Activated CD8-positive, alpha-beta memory T cell treated with anti-CD3 and anti-CD28 coated beads, Interleukin-2, amount 10 ng/mL, durations not matched to agents 7 days and 5 days (primary cell): Measurements from ENCODE around the gene TRAPPC3L. TPM values are rescaled to one million over a fixed set of nuclear protein-coding genes. Genes with fewer than 3 reads are reported as not detected.

Experiments
- ATAC-seq: fragments of 150-1000 bp; cut with Tn5 transposase; one replicate; pipeline ENCODE4 v1.10.0; 2021; ENCODE audit warnings: moderate library complexity
- CTCF ChIA-PET: fragments of 350-600 bp; sonication (Branson Sonifier 250); formaldehyde crosslinking; loops from one replicate; lab custom pipeline; 2021; ENCODE audit warnings: antibody characterized with exemption; lab: Charles Lee
- DNase-seq: peaks from one replicate; pipeline ENCODE4 v3.0.0-alpha.2; 2020
- H3K27ac Mint-ChIP-seq: one replicate; pipeline ENCODE4 v1.8.0; 2021; ENCODE audit warnings: mild to moderate bottlenecking, mixed read lengths
- H3K27me3 Mint-ChIP-seq: one replicate; pipeline ENCODE4 v1.8.0; 2021; ENCODE audit warnings: mixed read lengths
- H3K36me3 Mint-ChIP-seq: one replicate; pipeline ENCODE4 v1.8.0; 2021; ENCODE audit warnings: mild to moderate bottlenecking, mixed read lengths
- H3K4me1 Mint-ChIP-seq: one replicate; pipeline ENCODE4 v1.8.0; 2021; ENCODE audit warnings: mixed read lengths
- H3K4me3 Mint-ChIP-seq: one replicate; pipeline ENCODE4 v1.8.0; 2021; ENCODE audit warnings: mild to moderate bottlenecking, moderate library complexity, mixed read lengths
- H3K9me3 Mint-ChIP-seq: one replicate; pipeline ENCODE4 v1.8.0; 2022; ENCODE audit warnings: low read depth, mixed read lengths
- total RNA-seq, 2 experiments: library from RNA; stranded (reverse); gene quantifications; one replicate each; pipeline ENCODE4 v1.2.3, GENCODE V29; 2021

TRAPPC3L gene
- total RNA-seq, 2 experiments from 2014 or later = not detected

DNA sequence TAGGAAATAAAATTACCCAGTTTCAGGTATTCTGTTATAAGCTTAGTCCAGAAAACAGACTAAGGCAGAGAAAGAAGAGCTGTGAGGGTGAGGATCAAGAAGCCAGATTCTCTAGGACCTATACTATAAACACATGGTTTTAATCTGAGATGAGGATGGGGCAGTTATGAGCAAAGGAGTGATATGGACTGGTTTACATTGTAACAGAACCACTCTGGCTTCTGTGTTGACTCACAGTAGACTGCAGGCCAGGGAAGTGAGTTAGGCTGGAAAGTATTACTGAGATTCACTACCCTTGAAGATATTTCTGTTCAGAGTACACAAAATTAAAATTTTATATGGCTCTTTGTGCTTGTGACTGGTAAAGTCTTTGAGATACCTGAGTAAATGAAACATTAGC, 22.6 kb upstream of the TRAPPC3L start:
- CTCF ChIA-PET = no interaction called here
- Mint-ChIP-seq H3K27ac (no peak overlapping the region), H3K9me3 (no peaks in the 10 kb centered on the region), H3K27me3 (peaks cover 16% of the 10 kb centered on the region), H3K36me3 (no peaks in the 10 kb centered on the region), H3K4me1 (peaks cover 26% of the 10 kb centered on the region), H3K4me3 (no peak overlapping the region)
- ATAC-seq (no peak), DNase-seq (no peak)

GRCh38 chr6:116564921-116565872, 19.7 kb upstream of the TRAPPC3L start:
- Mint-ChIP-seq H3K27me3 (peaks cover 20% of the 10 kb centered on the region), H3K27ac (no peak overlapping the region), H3K4me3 (no peak overlapping the region), H3K9me3 (no peaks in the 10 kb centered on the region), H3K36me3 (no peaks in the 10 kb centered on the region), H3K4me1 (peaks cover 14% of the 10 kb centered on the region)
- DNase-seq (no peak), ATAC-seq (peak; percentile 37)
- CTCF ChIA-PET = interaction anchor here (0.8 to 1.4 kb wide), 2 partner anchors 277 to 304 kb away, joined by 3 to 4 read pairs; no protein-coding TSS in a partner anchor

DNA sequence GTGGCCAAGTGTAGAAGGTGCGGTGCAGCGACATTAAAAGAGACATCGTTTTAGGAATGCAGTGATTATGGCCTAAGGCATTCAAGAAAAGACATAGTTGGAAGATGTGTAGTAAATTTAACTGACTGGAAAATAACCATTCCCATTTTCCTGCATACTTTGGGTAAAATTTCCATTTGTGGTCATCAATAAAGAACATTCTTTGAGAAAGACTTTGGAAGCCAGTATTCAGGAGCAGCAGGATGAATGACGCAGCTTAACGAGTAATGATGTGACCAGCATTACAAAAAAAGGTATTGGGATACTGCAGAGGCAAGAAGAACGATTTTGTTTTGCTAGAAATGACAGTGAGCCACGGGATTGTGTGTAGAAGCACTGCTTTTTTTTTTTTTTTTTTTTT, 18.8 kb upstream of the TRAPPC3L start:
- no peak overlapping the region for H3K27ac Mint-ChIP-seq
- peaks cover 20% of the 10 kb centered on the region for H3K27me3 Mint-ChIP-seq
- H3K4me1 Mint-ChIP-seq = peaks cover 9% of the 10 kb centered on the region
- CTCF ChIA-PET = interaction anchor here (0.5 to 1.4 kb wide), 2 partner anchors 276 to 286 kb away, joined by 3 to 4 read pairs; no protein-coding TSS in a partner anchor
- no peak for ATAC-seq
- no peaks in the 10 kb centered on the region for H3K9me3 Mint-ChIP-seq
- H3K4me3 Mint-ChIP-seq = no peak overlapping the region
- DNase-seq = no peak
- H3K36me3 Mint-ChIP-seq = no peaks in the 10 kb centered on the region

DNA sequence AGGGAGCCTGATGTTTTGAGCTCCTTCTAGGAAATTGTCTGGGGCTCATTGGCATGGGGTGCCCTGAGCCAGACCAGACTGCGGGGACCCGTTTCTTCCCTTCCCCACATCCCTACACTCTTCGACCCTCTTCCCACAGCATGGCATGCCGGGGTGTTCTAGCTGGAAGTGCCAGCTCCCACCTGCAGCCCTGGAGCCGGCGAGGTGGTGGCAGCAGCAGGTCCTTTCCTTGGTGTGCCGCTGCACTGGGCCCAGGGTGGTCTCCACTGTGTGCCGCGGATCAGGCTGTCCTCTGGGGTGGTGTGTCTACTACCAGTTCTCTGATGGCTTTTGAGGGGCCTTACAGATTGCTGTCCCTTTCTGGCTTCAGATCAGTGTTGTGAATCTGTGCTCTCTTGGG, 18.3 kb upstream of the TRAPPC3L start:
- H3K4me3 Mint-ChIP-seq = no peak overlapping the region
- peaks cover 4% of the 10 kb centered on the region for H3K4me1 Mint-ChIP-seq
- no peaks in the 10 kb centered on the region for H3K36me3 Mint-ChIP-seq
- CTCF ChIA-PET = interaction anchor here (0.5 to 4.3 kb wide), 12 partner anchors 8 to 346 kb away, joined by 3 to 27 read pairs (median 4); partner anchors contain the start of genes RWDD1 and TSPYL1
- DNase-seq (no peak), ATAC-seq (no peak)
- H3K27ac Mint-ChIP-seq = no peak overlapping the region
- H3K27me3 Mint-ChIP-seq = peaks cover 20% of the 10 kb centered on the region
- H3K9me3 Mint-ChIP-seq = no peaks in the 10 kb centered on the region

GRCh38 chr6:116562614-116563013, 17.1 kb upstream of the TRAPPC3L start:
- H3K27ac Mint-ChIP-seq = no peak overlapping the region
- ATAC-seq (no peak), DNase-seq (no peak)
- peaks cover 20% of the 10 kb centered on the region for H3K27me3 Mint-ChIP-seq
- H3K9me3 Mint-ChIP-seq = no peaks in the 10 kb centered on the region
- no peaks in the 10 kb centered on the region for H3K36me3 Mint-ChIP-seq
- CTCF ChIA-PET = interaction anchor here (0.9 to 4.3 kb wide), 12 partner anchors 8 to 345 kb away, joined by 3 to 27 read pairs (median 4); partner anchors contain the start of genes RWDD1 and TSPYL1
- peaks cover 3% of the 10 kb centered on the region for H3K4me1 Mint-ChIP-seq
- H3K4me3 Mint-ChIP-seq = no peak overlapping the region

- CTCF ChIA-PET = interaction anchor here (0.9 to 4.3 kb wide), 6 partner anchors 9 to 344 kb away, joined by 3 to 27 read pairs (median 4); partner anchors contain the start of gene RWDD1
- Mint-ChIP-seq H3K9me3 (no peaks in the 10 kb centered on the region), H3K27ac (no peak overlapping the region), H3K27me3 (peaks cover 20% of the 10 kb centered on the region), H3K4me3 (no peak overlapping the region), H3K4me1 (peaks cover 3% of the 10 kb centered on the region), H3K36me3 (no peaks in the 10 kb centered on the region)
- DNase-seq = no peak
- no peak for ATAC-seq
These were observed 16.5 kb upstream of the TRAPPC3L start for GRCh38 chr6:116562019-116562403.

DNA sequence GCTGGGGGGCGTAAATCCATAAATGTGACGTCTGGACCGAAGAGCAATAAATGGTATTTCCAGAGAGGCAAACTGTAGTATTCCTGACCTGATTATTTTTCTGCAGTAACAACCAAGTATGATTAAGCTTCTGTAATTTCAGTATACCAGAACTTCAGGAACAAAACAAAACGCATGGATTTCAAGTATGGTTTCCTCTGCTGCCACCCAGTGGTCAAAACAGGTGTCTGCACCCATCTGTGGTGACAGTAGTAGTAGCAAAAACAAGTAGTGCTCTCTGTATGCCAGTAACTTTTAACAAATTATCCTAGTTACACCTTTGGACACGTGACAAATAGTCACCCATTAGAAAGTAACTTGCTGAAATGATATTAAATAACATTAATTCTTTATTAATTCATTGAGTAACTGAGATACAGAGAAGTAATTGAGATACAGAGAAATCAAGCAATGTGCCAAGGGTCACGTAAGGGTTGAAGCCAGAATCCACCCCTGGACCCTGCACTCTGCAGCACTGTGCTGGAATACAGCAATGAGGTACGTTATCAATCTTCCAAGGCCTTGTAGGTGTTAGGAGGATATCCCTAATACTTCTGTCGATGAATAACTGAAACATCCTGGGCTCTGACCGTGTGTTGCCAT, 16.0 kb upstream of the TRAPPC3L start:
- no peak overlapping the region for H3K4me3 Mint-ChIP-seq
- CTCF ChIA-PET = interaction anchor here (0.6 to 4.3 kb wide), 21 partner anchors 10 to 345 kb away, joined by 3 to 27 read pairs (median 5); partner anchors contain the start of genes RWDD1, TSPYL1 and TSPYL4
- peaks cover 20% of the 10 kb centered on the region for H3K27me3 Mint-ChIP-seq
- H3K36me3 Mint-ChIP-seq = no peaks in the 10 kb centered on the region
- no peak overlapping the region for H3K27ac Mint-ChIP-seq
- ATAC-seq (peak; percentile 72), DNase-seq (peak; percentile 78)
- H3K9me3 Mint-ChIP-seq = no peaks in the 10 kb centered on the region
- H3K4me1 Mint-ChIP-seq = peaks cover 3% of the 10 kb centered on the region

DNA sequence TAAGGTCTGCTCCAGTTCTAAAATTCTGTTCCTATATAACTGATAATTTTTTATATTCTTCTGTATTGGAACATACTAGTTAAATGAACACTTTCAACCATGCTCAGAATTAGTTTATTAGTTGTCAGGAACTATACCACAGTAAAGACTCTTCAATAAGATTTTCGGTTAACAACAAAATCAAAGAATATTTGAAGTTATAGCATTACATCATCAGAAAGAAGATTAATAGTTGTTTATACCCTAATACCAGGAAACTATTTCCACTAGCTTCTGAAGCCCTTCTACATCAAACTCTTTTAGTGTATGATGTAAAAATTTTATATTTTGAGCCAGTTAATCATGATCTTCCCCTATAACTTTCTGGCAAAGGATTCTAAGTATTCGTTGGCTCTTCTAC, 14.6 kb upstream of the TRAPPC3L start:
- ATAC-seq (no peak), DNase-seq (no peak)
- peaks cover 16% of the 10 kb centered on the region for H3K27me3 Mint-ChIP-seq
- H3K4me3 Mint-ChIP-seq = no peak overlapping the region
- H3K4me1 Mint-ChIP-seq = peaks cover 3% of the 10 kb centered on the region
- CTCF ChIA-PET = interaction anchor here (1.2 to 4.3 kb wide), 16 partner anchors 11 to 343 kb away, joined by 3 to 27 read pairs (median 6); partner anchors contain the start of genes RWDD1 and TSPYL1
- no peaks in the 10 kb centered on the region for H3K36me3 Mint-ChIP-seq
- H3K9me3 Mint-ChIP-seq = no peaks in the 10 kb centered on the region
- no peak overlapping the region for H3K27ac Mint-ChIP-seq

DNA sequence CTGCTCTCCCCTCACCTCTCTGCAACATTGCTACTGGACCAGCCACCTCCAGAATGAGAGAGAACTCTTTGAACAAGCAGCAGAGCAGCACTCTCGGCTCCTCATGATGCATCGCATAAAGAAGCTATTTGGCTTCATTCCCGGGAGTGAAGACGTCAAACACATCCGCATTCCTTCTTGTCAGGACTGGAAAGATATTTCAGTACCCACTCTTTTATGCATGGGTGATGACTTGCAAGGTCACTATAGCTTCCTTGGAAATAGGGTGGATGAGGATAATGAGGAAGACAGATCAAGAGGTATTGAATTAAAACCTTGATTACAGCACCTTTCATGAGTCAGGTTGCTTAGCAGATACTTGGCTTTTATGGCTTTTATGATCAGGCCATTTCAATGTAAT, 12.4 kb upstream of the TRAPPC3L start:
- Mint-ChIP-seq H3K9me3 (no peaks in the 10 kb centered on the region), H3K4me3 (no peak overlapping the region), H3K27ac (no peak overlapping the region), H3K36me3 (no peaks in the 10 kb centered on the region), H3K4me1 (peaks cover 1% of the 10 kb centered on the region), H3K27me3 (peaks cover 12% of the 10 kb centered on the region)
- DNase-seq (no peak), ATAC-seq (no peak)
- CTCF ChIA-PET = no interaction called here

- no peaks in the 10 kb centered on the region for H3K9me3 Mint-ChIP-seq
- H3K36me3 Mint-ChIP-seq = no peaks in the 10 kb centered on the region
- H3K4me3 Mint-ChIP-seq = no peak overlapping the region
- ATAC-seq = no peak
- H3K4me1 Mint-ChIP-seq = peaks cover 1% of the 10 kb centered on the region
- peaks cover 11% of the 10 kb centered on the region for H3K27me3 Mint-ChIP-seq
- CTCF ChIA-PET = interaction anchor here (0.7 kb wide), 1 partner anchor 45 kb away, joined by 3 read pairs; no protein-coding TSS in a partner anchor
- H3K27ac Mint-ChIP-seq = no peak overlapping the region
- no peak for DNase-seq
These were observed 11.4 kb upstream of the TRAPPC3L start for GRCh38 chr6:116556814-116557415.

GRCh38 chr6:116556065-116556464, 10.6 kb upstream of the TRAPPC3L start:
- Mint-ChIP-seq H3K36me3 (no peaks in the 10 kb centered on the region), H3K4me3 (no peak overlapping the region), H3K27ac (no peak overlapping the region), H3K27me3 (peaks cover 14% of the 10 kb centered on the region), H3K4me1 (no peaks in the 10 kb centered on the region), H3K9me3 (no peaks in the 10 kb centered on the region)
- no peak for DNase-seq
- CTCF ChIA-PET = no interaction called here
- ATAC-seq = no peak

- H3K27ac Mint-ChIP-seq = no peak within 1 kb of the TSS
- H3K4me1 Mint-ChIP-seq = no peaks in the 10 kb centered on the region
- CTCF ChIA-PET = interaction anchor here (1.1 to 1.6 kb wide), 3 partner anchors 10 to 285 kb away, joined by 3 to 5 read pairs (median 4); no protein-coding TSS in a partner anchor
- ATAC-seq (no peak), DNase-seq (no peak)
- no peak within 1 kb of the TSS for H3K4me3 Mint-ChIP-seq
- no peaks in the 10 kb centered on the region for H3K36me3 Mint-ChIP-seq
- no peaks in the 10 kb centered on the region for H3K9me3 Mint-ChIP-seq
- peaks cover 22% of the 10 kb centered on the region for H3K27me3 Mint-ChIP-seq
These were observed 8.0 kb upstream of the TRAPPC3L start, which contains the start of gene CALHM4 for GRCh38 chr6:116553451-116553850. Gene CALHM4, plus strand, starts transcription at chr6:116553751. Its CDS starts 43 bp downstream, at chr6:116553794.
